ENCODE measurements around the gene TRIM24. TPM values are rescaled to one million over a fixed set of nuclear protein-coding genes. Genes with fewer than 3 reads are reported as not detected.

TRIM24 gene
- total RNA-seq, 3 donors from 2014 or later = 17.5 to 21.2 (median 18.9) TPM

DNA sequence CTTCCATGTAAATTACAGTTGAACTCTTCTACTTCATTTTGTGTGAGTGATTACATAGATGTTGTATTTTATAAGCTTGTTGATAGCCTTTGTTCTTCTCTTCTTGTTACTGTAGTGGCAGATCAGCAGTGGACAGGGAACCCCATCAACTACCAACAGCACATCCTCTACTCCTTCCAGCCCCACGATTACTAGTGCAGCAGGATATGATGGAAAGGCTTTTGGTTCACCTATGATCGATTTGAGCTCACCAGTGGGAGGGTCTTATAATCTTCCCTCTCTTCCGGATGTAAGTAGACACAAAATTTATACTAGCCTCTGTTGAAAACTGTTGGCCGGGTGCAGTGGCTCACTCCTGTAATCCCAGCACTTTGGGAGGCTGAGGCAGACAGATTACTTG is 110.7 kb downstream of the TRIM24 start:
- intact Hi-C loops (cut with DNase I, micrococcal nuclease) = no loop called here
- H3K36me3 ChIP-seq (ENCODE audit: low read depth) = peaks cover 8% of the 10 kb centered on the region
- TF ChIP-seq, protein P1, sequence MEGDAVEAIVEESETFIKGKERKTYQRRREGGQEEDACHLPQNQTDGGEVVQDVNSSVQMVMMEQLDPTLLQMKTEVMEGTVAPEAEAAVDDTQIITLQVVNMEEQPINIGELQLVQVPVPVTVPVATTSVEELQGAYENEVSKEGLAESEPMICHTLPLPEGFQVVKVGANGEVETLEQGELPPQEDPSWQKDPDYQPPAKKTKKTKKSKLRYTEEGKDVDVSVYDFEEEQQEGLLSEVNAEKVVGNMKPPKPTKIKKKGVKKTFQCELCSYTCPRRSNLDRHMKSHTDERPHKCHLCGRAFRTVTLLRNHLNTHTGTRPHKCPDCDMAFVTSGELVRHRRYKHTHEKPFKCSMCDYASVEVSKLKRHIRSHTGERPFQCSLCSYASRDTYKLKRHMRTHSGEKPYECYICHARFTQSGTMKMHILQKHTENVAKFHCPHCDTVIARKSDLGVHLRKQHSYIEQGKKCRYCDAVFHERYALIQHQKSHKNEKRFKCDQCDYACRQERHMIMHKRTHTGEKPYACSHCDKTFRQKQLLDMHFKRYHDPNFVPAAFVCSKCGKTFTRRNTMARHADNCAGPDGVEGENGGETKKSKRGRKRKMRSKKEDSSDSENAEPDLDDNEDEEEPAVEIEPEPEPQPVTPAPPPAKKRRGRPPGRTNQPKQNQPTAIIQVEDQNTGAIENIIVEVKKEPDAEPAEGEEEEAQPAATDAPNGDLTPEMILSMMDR (IDR thresholded peaks at IDR 0.05) = no peak
- H3K4me3 ChIP-seq = no peak overlapping the region
- ATAC-seq (no peak), DNase-seq (no peak)
- H3K4me1 ChIP-seq (ENCODE audit: low read depth) = no peaks in the 10 kb centered on the region
- peaks cover 18% of the 10 kb centered on the region for H3K9me3 ChIP-seq

DNA sequence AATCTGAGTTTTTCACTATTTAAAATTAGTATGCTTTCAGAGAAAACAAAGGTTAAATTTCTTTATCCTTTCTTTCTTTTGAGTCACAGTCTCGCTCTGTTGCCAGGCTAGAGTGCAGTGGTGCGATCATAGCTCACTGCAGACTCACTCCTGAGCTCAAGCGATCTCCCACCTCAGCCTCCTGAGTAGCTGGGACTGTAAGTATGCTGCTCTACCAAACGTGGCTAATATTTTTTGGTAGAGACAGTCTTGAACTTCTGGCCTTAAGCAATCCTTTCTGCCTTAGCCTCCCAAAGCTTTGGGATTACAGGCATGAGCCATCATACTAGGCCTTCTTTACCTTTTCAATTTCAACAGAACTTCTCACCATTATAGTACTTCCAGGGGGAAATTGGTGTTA is 113.7 kb downstream of the TRIM24 start:
- no peaks in the 10 kb centered on the region for H3K9me3 ChIP-seq
- DNase-seq (no peak), ATAC-seq (no peak)
- H3K36me3 ChIP-seq (ENCODE audit: low read depth) = no peaks in the 10 kb centered on the region
- intact Hi-C loops (cut with DNase I, micrococcal nuclease) = no loop called here
- no peaks in the 10 kb centered on the region for H3K4me1 ChIP-seq (ENCODE audit: low read depth)
- TF ChIP-seq, protein P1 (IDR thresholded peaks at IDR 0.05) = no peak
- H3K4me3 ChIP-seq = no peak overlapping the region

DNA sequence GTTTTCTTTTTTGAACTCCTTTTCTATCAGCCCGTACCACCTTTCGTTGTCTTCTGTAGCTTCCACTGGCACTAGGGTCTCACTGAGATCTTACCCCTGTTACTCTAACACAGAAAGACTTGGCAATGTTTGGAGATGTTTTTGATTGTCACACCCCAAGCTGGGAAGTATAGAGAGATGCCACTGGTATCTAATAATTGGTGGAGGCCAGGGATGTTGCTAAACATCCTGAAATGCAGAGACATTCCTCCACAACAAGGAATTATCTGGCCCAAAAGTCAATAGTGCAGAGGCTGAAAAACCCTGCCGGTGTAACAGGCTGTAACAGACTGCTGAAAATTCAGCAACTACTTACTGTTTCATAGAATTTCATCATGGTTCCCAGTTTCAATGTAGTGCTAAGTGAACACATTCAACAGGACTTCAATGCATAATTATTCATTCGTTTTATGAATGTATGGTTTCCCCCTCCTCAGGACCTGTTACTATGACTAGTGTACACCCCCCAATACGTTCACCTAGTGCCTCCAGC is 115.9 kb downstream of the TRIM24 start:
- DNase-seq = no peak
- no peaks in the 10 kb centered on the region for H3K4me1 ChIP-seq (ENCODE audit: low read depth)
- H3K4me3 ChIP-seq = no peak overlapping the region
- TF ChIP-seq, protein P1 (IDR thresholded peaks at IDR 0.05) = no peak
- no peaks in the 10 kb centered on the region for H3K9me3 ChIP-seq
- H3K36me3 ChIP-seq (ENCODE audit: low read depth) = no peaks in the 10 kb centered on the region
- ATAC-seq = no peak
- intact Hi-C loops (cut with DNase I, micrococcal nuclease) = no loop called here

DNA sequence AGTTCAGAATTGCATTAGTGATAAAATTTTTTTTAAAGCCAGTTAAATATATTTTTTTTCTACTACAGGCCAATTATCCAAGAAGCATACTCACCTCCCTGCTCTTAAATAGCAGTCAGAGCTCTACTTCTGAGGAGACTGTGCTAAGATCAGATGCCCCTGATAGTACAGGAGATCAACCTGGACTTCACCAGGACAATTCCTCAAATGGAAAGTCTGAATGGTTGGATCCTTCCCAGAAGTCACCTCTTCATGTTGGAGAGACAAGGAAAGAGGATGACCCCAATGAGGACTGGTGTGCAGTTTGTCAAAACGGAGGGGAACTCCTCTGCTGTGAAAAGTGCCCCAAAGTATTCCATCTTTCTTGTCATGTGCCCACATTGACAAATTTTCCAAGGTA is 119.1 kb downstream of the TRIM24 start:
- ATAC-seq (no peak), DNase-seq (no peak)
- intact Hi-C loops (cut with DNase I, micrococcal nuclease) = no loop called here
- H3K4me1 ChIP-seq (ENCODE audit: low read depth) = no peaks in the 10 kb centered on the region
- H3K36me3 ChIP-seq (ENCODE audit: low read depth) = no peaks in the 10 kb centered on the region
- no peaks in the 10 kb centered on the region for H3K9me3 ChIP-seq
- H3K4me3 ChIP-seq = no peak overlapping the region
- TF ChIP-seq, protein P1 (IDR thresholded peaks at IDR 0.05) = no peak

DNA sequence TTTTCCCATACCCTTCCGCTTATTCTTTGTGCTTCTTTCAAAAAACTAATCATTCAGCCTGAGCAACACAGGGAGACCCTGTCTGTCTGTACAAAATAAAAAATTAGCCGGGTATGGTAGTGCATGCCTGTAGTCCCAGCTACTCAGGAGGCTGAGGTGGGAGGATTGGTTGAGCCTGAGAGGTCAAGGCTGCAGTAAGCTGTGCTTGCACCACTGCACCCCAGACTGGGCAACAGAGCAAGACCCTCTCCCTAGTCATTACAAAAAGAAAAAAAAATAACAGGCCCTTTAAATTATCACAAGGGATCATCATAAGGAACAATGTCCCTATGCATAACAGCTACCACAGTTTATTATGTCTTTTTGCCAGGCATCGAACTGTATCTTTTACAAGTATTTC is 119.6 kb downstream of the TRIM24 start:
- ATAC-seq = no peak
- Histone ChIP-seq H3K4me1 (ENCODE audit: low read depth) (no peaks in the 10 kb centered on the region), H3K36me3 (ENCODE audit: low read depth) (no peaks in the 10 kb centered on the region), H3K4me3 (no peak overlapping the region), H3K9me3 (no peaks in the 10 kb centered on the region)
- DNase-seq = no peak
- TF ChIP-seq, protein P1 (IDR thresholded peaks at IDR 0.05) = no peak
- intact Hi-C loops (cut with DNase I, micrococcal nuclease) = no loop called here

DNA sequence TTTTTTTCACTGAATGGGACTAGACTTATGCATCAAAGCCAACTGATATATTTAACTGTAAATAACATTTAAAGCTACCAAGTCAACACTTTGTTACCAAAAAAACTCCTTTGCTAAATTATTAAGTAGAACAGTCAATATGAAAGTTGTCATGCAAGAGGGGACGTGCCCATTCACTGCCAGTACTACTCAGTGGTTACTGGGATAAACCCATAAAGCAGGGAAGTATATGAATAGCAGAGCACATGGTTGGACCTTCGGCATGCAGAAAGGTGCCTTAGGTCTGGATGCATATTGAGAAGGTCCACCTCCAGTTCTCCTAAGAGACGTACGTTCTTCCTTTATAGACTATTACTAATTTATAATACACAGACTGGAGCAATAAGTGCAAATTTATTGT is 121.0 kb downstream of the TRIM24 start:
- DNase-seq = no peak
- no peaks in the 10 kb centered on the region for H3K36me3 ChIP-seq (ENCODE audit: low read depth)

More for the DNA sequence above, 121.0 kb downstream of the TRIM24 start:
- Histone ChIP-seq H3K4me1 (ENCODE audit: low read depth) (no peaks in the 10 kb centered on the region), H3K9me3 (no peaks in the 10 kb centered on the region), H3K4me3 (no peak overlapping the region)
- TF ChIP-seq, protein P1 (IDR thresholded peaks at IDR 0.05) = no peak
- no peak for ATAC-seq
- intact Hi-C loops (cut with DNase I, micrococcal nuclease) = no loop called here

All from mucosa of descending colon (tissue), 3 donors.